ENCODE data around the gene NHLRC3. TPM values are rescaled to one million over a fixed set of nuclear protein-coding genes. Genes with fewer than 3 reads are reported as not detected.

Gene NHLRC3
- total RNA-seq, 4 donors from 2014 or later, result 5.4 to 13.9 (median 8.7) TPM

DNA sequence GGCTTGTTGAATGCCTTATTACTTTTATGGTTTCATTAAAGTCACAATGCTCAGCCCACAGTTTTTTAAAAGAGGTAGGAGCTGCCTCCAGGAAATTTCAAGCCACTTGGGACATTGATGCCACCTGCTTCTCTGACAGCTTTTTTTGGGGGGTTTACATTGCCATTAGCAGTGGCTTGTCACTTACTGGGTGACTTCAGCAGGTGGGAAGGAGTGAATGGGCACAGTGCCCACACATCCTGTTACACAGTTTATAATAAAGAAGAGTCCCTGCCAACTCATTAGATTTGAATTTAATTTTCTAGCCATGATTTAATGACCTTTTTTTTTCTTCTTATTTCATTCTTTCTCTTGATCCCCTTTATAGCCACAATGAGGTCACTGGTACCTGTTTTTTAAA lies 61.0 kb downstream of the NHLRC3 start:
- intact Hi-C loops (cut with DNase I), result no loop called here
- Histone ChIP-seq H3K9me3 (no peaks in the 10 kb centered on the region), H3K27me3 (peaks cover 0 to 3% (median 0%) of the 10 kb centered on the region in 4 donors), H3K4me3 (no peak overlapping the region), H3K4me1 (no peaks in the 10 kb centered on the region), H3K27ac (no peak overlapping the region), H3K36me3 (no peaks in the 10 kb centered on the region)
- DNase-seq, result no peak
- TF ChIP-seq, protein P1, sequence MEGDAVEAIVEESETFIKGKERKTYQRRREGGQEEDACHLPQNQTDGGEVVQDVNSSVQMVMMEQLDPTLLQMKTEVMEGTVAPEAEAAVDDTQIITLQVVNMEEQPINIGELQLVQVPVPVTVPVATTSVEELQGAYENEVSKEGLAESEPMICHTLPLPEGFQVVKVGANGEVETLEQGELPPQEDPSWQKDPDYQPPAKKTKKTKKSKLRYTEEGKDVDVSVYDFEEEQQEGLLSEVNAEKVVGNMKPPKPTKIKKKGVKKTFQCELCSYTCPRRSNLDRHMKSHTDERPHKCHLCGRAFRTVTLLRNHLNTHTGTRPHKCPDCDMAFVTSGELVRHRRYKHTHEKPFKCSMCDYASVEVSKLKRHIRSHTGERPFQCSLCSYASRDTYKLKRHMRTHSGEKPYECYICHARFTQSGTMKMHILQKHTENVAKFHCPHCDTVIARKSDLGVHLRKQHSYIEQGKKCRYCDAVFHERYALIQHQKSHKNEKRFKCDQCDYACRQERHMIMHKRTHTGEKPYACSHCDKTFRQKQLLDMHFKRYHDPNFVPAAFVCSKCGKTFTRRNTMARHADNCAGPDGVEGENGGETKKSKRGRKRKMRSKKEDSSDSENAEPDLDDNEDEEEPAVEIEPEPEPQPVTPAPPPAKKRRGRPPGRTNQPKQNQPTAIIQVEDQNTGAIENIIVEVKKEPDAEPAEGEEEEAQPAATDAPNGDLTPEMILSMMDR (IDR thresholded peaks at IDR 0.05), result no peak
- TF ChIP-seq POLR2A (IDR thresholded peaks at IDR 0.05), result no peak

Other genes starting within 250 kb of the NHLRC3 start
- gene STOML3, start 47.6 kb upstream of the NHLRC3 start, total RNA-seq, result not detected
- 10 to 100 TPM in 3 of 4 donors, 1 to 10 TPM in 1; 8.8 to 17.5 (median 14.9) TPM for gene PROSER1, start 367 bp upstream of the NHLRC3 start, total RNA-seq